HTERT RPE-1 (cell line): Measurements from ENCODE around the gene FCER1G.
"Not testable (repeated sequence)": the region's sequence is repeated elsewhere in the genome, so short reads cannot be mapped to it uniquely, and the experiment has no call there.

ENCODE experiments used
- in situ Hi-C: fragments of 300-500 bp; cut with MboI; formaldehyde crosslinking; loops from 4 replicates; pipeline ENCODE4 v1.14.3; 2020; ENCODE audit warnings: low sequenced_read_pairs

Gene FCER1G

GRCh38 chr1:161201836-161202712 lies 13.0 kb upstream of the FCER1G start, which contains the start of gene NDUFS2:
NDUFS2 (plus strand) TSS chr1:161202367; CDS start chr1:161202386, 19 bp downstream.
- in situ Hi-C loops = no loop called here

- in situ Hi-C loops = no loop called here
Observed at GRCh38 chr1:161206411-161207140, 8.5 kb upstream of the FCER1G start.

- in situ Hi-C loops = no loop called here
Observed at GRCh38 chr1:161207173-161207572, 7.9 kb upstream of the FCER1G start.

GRCh38 chr1:161209790-161210409 lies 5.2 kb upstream of the FCER1G start:
- in situ Hi-C loops = no loop called here

- in situ Hi-C loops = no loop called here
Observed at GRCh38 chr1:161214369-161214768, 726 bp upstream of the FCER1G start.

GRCh38 chr1:161216945-161217712 lies 2.0 kb downstream of the FCER1G start:
- in situ Hi-C loops = no loop called here

- in situ Hi-C loops = no loop called here
Observed at GRCh38 chr1:161217831-161218230, 2.7 kb downstream of the FCER1G start.

- in situ Hi-C loops = no loop called here
Observed at GRCh38 chr1:161218301-161219077, 3.4 kb downstream of the FCER1G start.

GRCh38 chr1:161219078-161219892 lies 4.2 kb downstream of the FCER1G start:
- in situ Hi-C loops = no loop called here

GRCh38 chr1:161220002-161220401 lies 4.9 kb downstream of the FCER1G start:
- in situ Hi-C loops = no loop called here

- in situ Hi-C loops = no loop called here
Observed at GRCh38 chr1:161222175-161223019, 7.3 kb downstream of the FCER1G start.

- in situ Hi-C loops = no loop called here
Observed at GRCh38 chr1:161223805-161224694, 9.0 kb downstream of the FCER1G start.

GRCh38 chr1:161224695-161225087 lies 9.6 kb downstream of the FCER1G start:
- in situ Hi-C loops = not testable (repeated sequence)

GRCh38 chr1:161225178-161225533 lies 10.1 kb downstream of the FCER1G start:
- in situ Hi-C loops = no loop called here

GRCh38 chr1:161225534-161226319 lies 10.6 kb downstream of the FCER1G start, which contains the start of gene TOMM40L:
TOMM40L (plus strand) TSS chr1:161226060; CDS start chr1:161226490, 430 bp downstream.
- in situ Hi-C loops = no loop called here

GRCh38 chr1:161226320-161226711 lies 11.2 kb downstream of the FCER1G start:
- in situ Hi-C loops = no loop called here
